Mesothelial cell of epicardium (in vitro differentiated cells): ENCODE data around the gene TINAG. TPM values are rescaled to one million over a fixed set of nuclear protein-coding genes. Genes with fewer than 3 reads are reported as not detected.

Experiments used
- DNase-seq, 2 experiments: peaks; one replicate each; pipeline ENCODE4 v3.0.0; 2021; ENCODE audit warnings: low spot score in 2 of 2; ENCODE audit not compliant: unreplicated experiment in 2 of 2
- H3K27ac Mint-ChIP-seq: 2 replicates; pipeline ENCODE4 v1.8.0; 2021; ENCODE audit warnings: mixed read lengths
- H3K27me3 Mint-ChIP-seq: 2 replicates; pipeline ENCODE4 v1.8.0; 2021; ENCODE audit warnings: low read depth, mixed read lengths
- H3K36me3 Mint-ChIP-seq: 2 replicates; pipeline ENCODE4 v1.8.0; 2021; ENCODE audit warnings: mixed read lengths
- H3K4me1 Mint-ChIP-seq: 2 replicates; pipeline ENCODE4 v1.8.0; 2021; ENCODE audit warnings: mixed read lengths
- H3K4me3 Mint-ChIP-seq: 2 replicates; pipeline ENCODE4 v1.8.0; 2021; ENCODE audit warnings: mild to moderate bottlenecking, moderate library complexity, mixed read lengths
- H3K9me3 Mint-ChIP-seq: 2 replicates; pipeline ENCODE4 v1.8.0; 2021; ENCODE audit warnings: mixed read lengths
- CTCF ChIP-seq: fragments of 200-600 bp; sonication (generic); IDR thresholded peaks from one replicate; pipeline ENCODE4 v1.5.0; 2021; ENCODE audit warnings: antibody characterized with exemption; ENCODE audit not compliant: unreplicated experiment
- total RNA-seq: library from RNA; stranded (reverse); gene quantifications from 3 replicates; pipeline ENCODE4 v1.2.1, GENCODE V29; 2021

Gene TINAG, protein sequence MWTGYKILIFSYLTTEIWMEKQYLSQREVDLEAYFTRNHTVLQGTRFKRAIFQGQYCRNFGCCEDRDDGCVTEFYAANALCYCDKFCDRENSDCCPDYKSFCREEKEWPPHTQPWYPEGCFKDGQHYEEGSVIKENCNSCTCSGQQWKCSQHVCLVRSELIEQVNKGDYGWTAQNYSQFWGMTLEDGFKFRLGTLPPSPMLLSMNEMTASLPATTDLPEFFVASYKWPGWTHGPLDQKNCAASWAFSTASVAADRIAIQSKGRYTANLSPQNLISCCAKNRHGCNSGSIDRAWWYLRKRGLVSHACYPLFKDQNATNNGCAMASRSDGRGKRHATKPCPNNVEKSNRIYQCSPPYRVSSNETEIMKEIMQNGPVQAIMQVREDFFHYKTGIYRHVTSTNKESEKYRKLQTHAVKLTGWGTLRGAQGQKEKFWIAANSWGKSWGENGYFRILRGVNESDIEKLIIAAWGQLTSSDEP
- total RNA-seq: not detected in 3 replicates

GRCh38 chr6:54308289-54308985, at the start of gene TINAG:
TINAG (plus strand) TSS chr6:54308441; CDS start chr6:54308551, 110 bp downstream.
- Mint-ChIP-seq H3K4me3 (no peak within 1 kb of the TSS), H3K27ac (no peak within 1 kb of the TSS), H3K9me3 (no peaks in the 10 kb centered on the region), H3K27me3 (no peaks in the 10 kb centered on the region), H3K36me3 (no peaks in the 10 kb centered on the region), H3K4me1 (no peaks in the 10 kb centered on the region)
- no peak for DNase-seq
- no peak for TF ChIP-seq CTCF

GRCh38 chr6:54260025-54260424, 48.2 kb upstream of the TINAG start:
- TF ChIP-seq CTCF: no peak
- H3K4me3 Mint-ChIP-seq: no peak overlapping the region
- H3K36me3 Mint-ChIP-seq: no peaks in the 10 kb centered on the region
- no peak for DNase-seq
- no peaks in the 10 kb centered on the region for H3K27me3 Mint-ChIP-seq
- H3K4me1 Mint-ChIP-seq: peaks cover 5% of the 10 kb centered on the region
- no peaks in the 10 kb centered on the region for H3K9me3 Mint-ChIP-seq
- no peak overlapping the region for H3K27ac Mint-ChIP-seq

GRCh38 chr6:54262499-54262898, 45.7 kb upstream of the TINAG start:
- H3K4me1 Mint-ChIP-seq: peaks cover 5% of the 10 kb centered on the region

GRCh38 chr6:54262971-54263370, 45.3 kb upstream of the TINAG start:
- Mint-ChIP-seq H3K9me3 (no peaks in the 10 kb centered on the region), H3K4me3 (no peak overlapping the region), H3K4me1 (peaks cover 5% of the 10 kb centered on the region), H3K27me3 (no peaks in the 10 kb centered on the region), H3K36me3 (no peaks in the 10 kb centered on the region), H3K27ac (no peak overlapping the region)
- TF ChIP-seq CTCF: no peak
- no peak for DNase-seq

More at GRCh38 chr6:54262499-54262898, 45.7 kb upstream of the TINAG start:
- TF ChIP-seq CTCF: no peak
- Mint-ChIP-seq H3K27ac (no peak overlapping the region), H3K4me3 (no peak overlapping the region), H3K9me3 (no peaks in the 10 kb centered on the region), H3K27me3 (no peaks in the 10 kb centered on the region), H3K36me3 (no peaks in the 10 kb centered on the region)
- DNase-seq: no peak

DNA sequence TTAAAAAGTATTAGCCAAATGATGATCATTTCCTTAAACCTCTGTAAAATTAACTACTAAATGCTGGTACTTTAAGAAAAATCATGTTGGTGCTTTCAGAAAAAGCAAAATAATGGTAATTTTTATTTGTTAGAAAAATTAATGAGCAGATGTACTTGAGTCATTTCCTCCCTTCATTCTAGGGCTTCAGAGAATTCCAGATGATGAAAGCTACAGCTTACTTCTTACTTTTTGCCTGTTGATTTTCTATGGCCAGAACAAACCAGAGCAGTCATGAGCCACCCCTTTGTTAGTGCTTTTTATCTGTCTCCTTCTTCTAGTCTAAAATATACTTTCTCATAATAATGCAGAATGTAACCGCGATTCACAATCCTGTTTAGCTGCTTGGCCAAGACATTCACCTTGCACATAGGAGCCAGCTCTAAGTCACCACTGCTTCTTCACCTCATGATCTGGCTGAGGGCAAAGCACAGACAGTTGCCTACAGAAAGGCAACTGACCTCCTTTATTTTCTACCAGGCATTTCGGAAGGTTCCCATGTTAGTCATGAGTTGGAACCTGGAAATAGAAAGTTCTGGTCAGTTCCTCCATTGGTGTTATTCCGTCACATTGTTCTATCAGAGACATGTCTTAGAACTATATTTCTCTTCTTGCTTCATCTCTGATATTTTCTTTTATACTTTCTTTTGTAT, 43.5 kb upstream of the TINAG start:
- no peak for TF ChIP-seq CTCF
- Mint-ChIP-seq H3K9me3 (no peaks in the 10 kb centered on the region), H3K36me3 (no peaks in the 10 kb centered on the region), H3K27ac (no peak overlapping the region), H3K4me3 (no peak overlapping the region), H3K27me3 (no peaks in the 10 kb centered on the region), H3K4me1 (peaks cover 5% of the 10 kb centered on the region)
- no peak for DNase-seq
